ENCODE data around the gene RGS7. TPM values are rescaled to one million over a fixed set of nuclear protein-coding genes. Genes with fewer than 3 reads are reported as not detected.

The RGS7 gene
- total RNA-seq, 2 experiments from 2014 or later = not detected

GRCh38 chr1:241235256-241235897, 121.6 kb downstream of the RGS7 start:
- TF ChIP-seq, protein P1, sequence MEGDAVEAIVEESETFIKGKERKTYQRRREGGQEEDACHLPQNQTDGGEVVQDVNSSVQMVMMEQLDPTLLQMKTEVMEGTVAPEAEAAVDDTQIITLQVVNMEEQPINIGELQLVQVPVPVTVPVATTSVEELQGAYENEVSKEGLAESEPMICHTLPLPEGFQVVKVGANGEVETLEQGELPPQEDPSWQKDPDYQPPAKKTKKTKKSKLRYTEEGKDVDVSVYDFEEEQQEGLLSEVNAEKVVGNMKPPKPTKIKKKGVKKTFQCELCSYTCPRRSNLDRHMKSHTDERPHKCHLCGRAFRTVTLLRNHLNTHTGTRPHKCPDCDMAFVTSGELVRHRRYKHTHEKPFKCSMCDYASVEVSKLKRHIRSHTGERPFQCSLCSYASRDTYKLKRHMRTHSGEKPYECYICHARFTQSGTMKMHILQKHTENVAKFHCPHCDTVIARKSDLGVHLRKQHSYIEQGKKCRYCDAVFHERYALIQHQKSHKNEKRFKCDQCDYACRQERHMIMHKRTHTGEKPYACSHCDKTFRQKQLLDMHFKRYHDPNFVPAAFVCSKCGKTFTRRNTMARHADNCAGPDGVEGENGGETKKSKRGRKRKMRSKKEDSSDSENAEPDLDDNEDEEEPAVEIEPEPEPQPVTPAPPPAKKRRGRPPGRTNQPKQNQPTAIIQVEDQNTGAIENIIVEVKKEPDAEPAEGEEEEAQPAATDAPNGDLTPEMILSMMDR (IDR thresholded peaks at IDR 0.05) = no peak
- Histone ChIP-seq H3K9me3 (ENCODE audit: control insufficient read depth in 1 of 2, insufficient read depth in 1 of 2, low read length in 2 of 2) (peaks cover 0 to 3% of the 10 kb centered on the region in 2 experiments), H3K4me1 (ENCODE audit: insufficient read depth, low read length) (no peaks in the 10 kb centered on the region), H3K4me3 (ENCODE audit: low read length) (no peak overlapping the region), H3K36me3 (ENCODE audit: insufficient read depth, low read length) (no peaks in the 10 kb centered on the region), H3K27ac (ENCODE audit: low read depth in 1 of 2, low read length in 2 of 2) (no peak overlapping the region), H3K27me3 (ENCODE audit: control insufficient read depth in 1 of 2, insufficient read depth in 2 of 2, low read length in 2 of 2) (no peaks in the 10 kb centered on the region)
- ChIA-PET CTCF (no interaction called here), POLR2A (no interaction called here)
- Mint-ChIP-seq H3K4me1 (ENCODE audit: low read depth) (no peaks in the 10 kb centered on the region), H3K27me3 (no peaks in the 10 kb centered on the region), H3K27ac (no peak overlapping the region), H3K4me3 (no peak overlapping the region), H3K36me3 (ENCODE audit: low read depth) (no peaks in the 10 kb centered on the region), H3K9me3 (peaks cover 3% of the 10 kb centered on the region)
- DNase-seq = no peak
- no peak for ATAC-seq (ENCODE audit: poor library complexity)
- intact Hi-C loops (cut with DNase I, micrococcal nuclease) = no loop called here

DNA sequence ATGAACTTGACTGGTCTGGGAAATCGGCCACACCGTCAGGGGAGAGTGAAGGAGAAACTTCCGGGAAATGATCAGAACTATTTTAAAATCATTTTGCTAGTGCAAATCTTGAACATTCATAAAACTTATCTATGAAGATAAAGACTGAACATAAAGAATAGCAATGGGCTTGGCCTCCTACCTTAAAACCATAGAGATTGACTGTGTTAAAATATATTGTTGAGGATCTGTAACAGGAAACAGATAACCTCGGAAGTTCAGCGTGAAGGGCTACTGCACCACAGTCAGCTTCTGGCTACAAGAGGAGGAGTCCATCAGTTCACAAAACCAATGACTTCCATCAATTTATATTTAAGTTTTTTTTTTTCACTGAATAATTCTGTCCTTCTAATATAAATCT, 127.3 kb downstream of the RGS7 start:
- no peaks in the 10 kb centered on the region for H3K36me3 Mint-ChIP-seq (ENCODE audit: low read depth)
- CTCF ChIA-PET = no interaction called here
- no peak for ATAC-seq (ENCODE audit: poor library complexity)

GRCh38 chr1:241229216-241229615, 127.8 kb downstream of the RGS7 start:
- H3K4me3 ChIP-seq (ENCODE audit: low read length) = no peak overlapping the region
- DNase-seq (no peak), ATAC-seq (ENCODE audit: poor library complexity) (no peak)
- Mint-ChIP-seq H3K4me3 (no peak overlapping the region), H3K9me3 (peaks cover 9% of the 10 kb centered on the region), H3K27ac (no peak overlapping the region), H3K4me1 (ENCODE audit: low read depth) (no peaks in the 10 kb centered on the region), H3K36me3 (ENCODE audit: low read depth) (no peaks in the 10 kb centered on the region), H3K27me3 (no peaks in the 10 kb centered on the region)
- no peak overlapping the region for H3K27ac ChIP-seq (ENCODE audit: low read depth in 1 of 2, low read length in 2 of 2)
- POLR2A ChIA-PET = interaction anchor here (0.7 kb wide), 1 partner anchor 12 kb away, joined by 3 read pairs; no protein-coding TSS in a partner anchor
- no peaks in the 10 kb centered on the region for H3K9me3 ChIP-seq (ENCODE audit: control insufficient read depth in 1 of 2, insufficient read depth in 1 of 2, low read length in 2 of 2)
- H3K4me1 ChIP-seq (ENCODE audit: insufficient read depth, low read length) = no peaks in the 10 kb centered on the region
- no peaks in the 10 kb centered on the region for H3K36me3 ChIP-seq (ENCODE audit: insufficient read depth, low read length)
- intact Hi-C loops (cut with DNase I, micrococcal nuclease) = no loop called here
- TF ChIP-seq, protein P1 (IDR thresholded peaks at IDR 0.05) = no peak
- H3K27me3 ChIP-seq (ENCODE audit: control insufficient read depth in 1 of 2, insufficient read depth in 2 of 2, low read length in 2 of 2) = no peaks in the 10 kb centered on the region
- CTCF ChIA-PET = no interaction called here

More for the DNA sequence above, 127.3 kb downstream of the RGS7 start:
- Histone ChIP-seq H3K27me3 (ENCODE audit: control insufficient read depth in 1 of 2, insufficient read depth in 2 of 2, low read length in 2 of 2) (no peaks in the 10 kb centered on the region), H3K27ac (ENCODE audit: low read depth in 1 of 2, low read length in 2 of 2) (no peak overlapping the region), H3K36me3 (ENCODE audit: insufficient read depth, low read length) (no peaks in the 10 kb centered on the region), H3K4me1 (ENCODE audit: insufficient read depth, low read length) (no peaks in the 10 kb centered on the region), H3K4me3 (ENCODE audit: low read length) (no peak overlapping the region), H3K9me3 (ENCODE audit: control insufficient read depth in 1 of 2, insufficient read depth in 1 of 2, low read length in 2 of 2) (no peaks in the 10 kb centered on the region)
- intact Hi-C loops (cut with DNase I, micrococcal nuclease) = no loop called here
- POLR2A ChIA-PET = interaction anchor here (0.7 kb wide), 1 partner anchor 13 kb away, joined by 3 read pairs; no protein-coding TSS in a partner anchor
- no peak overlapping the region for H3K27ac Mint-ChIP-seq
- no peak overlapping the region for H3K4me3 Mint-ChIP-seq
- DNase-seq = no peak
- H3K4me1 Mint-ChIP-seq (ENCODE audit: low read depth) = no peaks in the 10 kb centered on the region
- TF ChIP-seq, protein P1 (IDR thresholded peaks at IDR 0.05) = no peak
- H3K9me3 Mint-ChIP-seq = peaks cover 9% of the 10 kb centered on the region
- H3K27me3 Mint-ChIP-seq = no peaks in the 10 kb centered on the region
